HTERT RPE-1 (cell line): ENCODE data around the gene PSAP.
"Not testable (repeated sequence)": the region's sequence is repeated elsewhere in the genome, so short reads cannot be mapped to it uniquely, and the experiment has no call there.

ENCODE experiments used
- in situ Hi-C: fragments of 300-500 bp; cut with MboI; formaldehyde crosslinking; loops from 4 replicates; pipeline ENCODE4 v1.14.3; 2020; ENCODE audit warnings: low sequenced_read_pairs

The PSAP gene

GRCh38 chr10:71874680-71875354 lies 23.8 kb upstream of the PSAP start:
- in situ Hi-C loops = not testable (repeated sequence)

- in situ Hi-C loops = no loop called here
These were observed 22.6 kb upstream of the PSAP start for GRCh38 chr10:71873582-71874211.

- in situ Hi-C loops = not testable (repeated sequence)
These were observed 18.6 kb upstream of the PSAP start for GRCh38 chr10:71869601-71870000.

- in situ Hi-C loops = no loop called here
These were observed 17.2 kb upstream of the PSAP start for GRCh38 chr10:71868192-71868697.

- in situ Hi-C loops = no loop called here
These were observed 14.6 kb upstream of the PSAP start for GRCh38 chr10:71865561-71866041.

GRCh38 chr10:71864911-71865361 lies 13.9 kb upstream of the PSAP start:
- in situ Hi-C loops = no loop called here

- in situ Hi-C loops = no loop called here
These were observed 12.2 kb upstream of the PSAP start for GRCh38 chr10:71863203-71863602.

- in situ Hi-C loops = no loop called here
These were observed 9.4 kb upstream of the PSAP start for GRCh38 chr10:71860243-71861029.

GRCh38 chr10:71857934-71858890 lies 7.2 kb upstream of the PSAP start:
- in situ Hi-C loops = no loop called here

GRCh38 chr10:71856619-71857018 lies 5.6 kb upstream of the PSAP start:
- in situ Hi-C loops = no loop called here

GRCh38 chr10:71854031-71854430 lies 3.0 kb upstream of the PSAP start:
- in situ Hi-C loops = no loop called here

- in situ Hi-C loops = no loop called here
These were observed 1.4 kb upstream of the PSAP start for GRCh38 chr10:71852355-71852937.

- in situ Hi-C loops = not testable (repeated sequence)
These were observed 529 bp upstream of the PSAP start for GRCh38 chr10:71851465-71852095.

- in situ Hi-C loops = no loop called here
These were observed 869 bp downstream of the PSAP start for GRCh38 chr10:71850021-71850742.

- in situ Hi-C loops = no loop called here
These were observed 1.6 kb downstream of the PSAP start for GRCh38 chr10:71849461-71849908.

GRCh38 chr10:71848325-71849275 lies 2.5 kb downstream of the PSAP start:
- in situ Hi-C loops = no loop called here

GRCh38 chr10:71847418-71847817 lies 3.6 kb downstream of the PSAP start:
- in situ Hi-C loops = no loop called here

GRCh38 chr10:71846816-71847215 lies 4.2 kb downstream of the PSAP start:
- in situ Hi-C loops = no loop called here
